SK-N-MC (cell line): ENCODE measurements around the gene NT5DC4.

Source experiments
- DNase-seq: peaks from one replicate; pipeline ENCODE4 v3.0.0-alpha.2; 2011; ENCODE audit warnings: low read depth, low spot score
- H3K27ac ChIP-seq: fragments of 200-600 bp; sonication (generic); 2 replicates; pipeline ENCODE4 v1.5.1; 2016; ENCODE audit warnings: mixed run types
- H3K36me3 ChIP-seq: fragments of 200-600 bp; sonication (generic); 2 replicates; pipeline ENCODE4 v1.6.1; 2017; ENCODE audit warnings: antibody characterized with exemption, low read length, mixed read lengths; ENCODE audit not compliant: insufficient read depth
- H3K4me3 ChIP-seq: fragments of 200-600 bp; sonication (generic); 2 replicates; pipeline ENCODE4 v1.5.1; 2016
- H3K9ac ChIP-seq: fragments of 200-600 bp; sonication (generic); 2 replicates; pipeline ENCODE4 v1.8.0; 2017; ENCODE audit warnings: mixed run types, mixed read lengths; ENCODE audit not compliant: insufficient read length
- H3K9me3 ChIP-seq: fragments of 200-600 bp; sonication (generic); 2 replicates; pipeline ENCODE4 v1.6.1; 2017; ENCODE audit warnings: low read depth, mild to moderate bottlenecking, antibody characterized with exemption, low read length, moderate library complexity, mixed read lengths
- EZH2 ChIP-seq: fragments of 200-600 bp; sonication (generic); IDR thresholded peaks from one replicate; pipeline ENCODE4 v1.6.1; 2017; ENCODE audit warnings: antibody characterized with exemption
- FOXP2 ChIP-seq: optimal IDR thresholded peaks from 2 replicates; pipeline ENCODE3; 2011; ENCODE audit warnings: mild to moderate bottlenecking, moderate library complexity; ENCODE audit not compliant: insufficient read depth; ENCODE audit errors: extremely low read length, control extremely low read depth
- POLR2AphosphoS5 ChIP-seq: IDR thresholded peaks from 2 replicates; pipeline ENCODE4 v1.6.1; 2012; ENCODE audit warnings: mild to moderate bottlenecking, low read depth, low read length, borderline replicate concordance

The NT5DC4 gene

DNA sequence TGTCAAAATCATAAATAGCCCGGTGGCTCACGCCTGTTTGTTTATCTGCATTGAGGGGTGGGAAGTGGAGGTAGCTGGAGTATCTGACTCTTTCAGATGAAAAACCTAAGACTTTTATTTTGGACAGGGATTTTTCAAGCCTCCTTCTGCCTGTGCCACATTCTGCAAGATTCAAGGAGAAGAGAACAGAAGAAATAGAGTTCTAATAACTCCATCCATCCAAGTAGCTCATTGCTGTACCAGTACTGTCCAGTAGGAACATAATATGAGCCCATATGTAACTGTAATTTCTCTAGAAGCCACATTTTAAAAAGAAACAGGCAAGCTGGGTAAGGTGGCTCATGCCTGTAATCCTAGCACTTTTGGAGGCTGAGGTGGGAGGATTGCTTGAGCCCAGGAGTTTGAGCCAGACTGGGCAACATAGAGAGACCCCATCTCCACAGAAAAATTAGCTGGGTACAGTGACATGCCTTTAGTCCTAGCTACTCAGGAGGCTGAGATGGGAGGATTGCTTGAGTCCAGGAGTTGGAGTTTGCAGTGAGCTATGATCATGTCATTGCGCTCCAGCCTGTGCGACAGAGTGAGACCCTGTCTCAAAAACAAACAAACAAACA, 35.4 kb upstream of the NT5DC4 start:
- H3K36me3 ChIP-seq, result no peaks in the 10 kb centered on the region
- no peaks in the 10 kb centered on the region for H3K9me3 ChIP-seq
- no peak for DNase-seq
- H3K27ac ChIP-seq, result no peak overlapping the region
- TF ChIP-seq FOXP2, result no peak
- no peak for TF ChIP-seq POLR2AphosphoS5
- TF ChIP-seq EZH2, result no peak
- H3K4me3 ChIP-seq, result no peak overlapping the region
- H3K9ac ChIP-seq, result no peak overlapping the region

DNA sequence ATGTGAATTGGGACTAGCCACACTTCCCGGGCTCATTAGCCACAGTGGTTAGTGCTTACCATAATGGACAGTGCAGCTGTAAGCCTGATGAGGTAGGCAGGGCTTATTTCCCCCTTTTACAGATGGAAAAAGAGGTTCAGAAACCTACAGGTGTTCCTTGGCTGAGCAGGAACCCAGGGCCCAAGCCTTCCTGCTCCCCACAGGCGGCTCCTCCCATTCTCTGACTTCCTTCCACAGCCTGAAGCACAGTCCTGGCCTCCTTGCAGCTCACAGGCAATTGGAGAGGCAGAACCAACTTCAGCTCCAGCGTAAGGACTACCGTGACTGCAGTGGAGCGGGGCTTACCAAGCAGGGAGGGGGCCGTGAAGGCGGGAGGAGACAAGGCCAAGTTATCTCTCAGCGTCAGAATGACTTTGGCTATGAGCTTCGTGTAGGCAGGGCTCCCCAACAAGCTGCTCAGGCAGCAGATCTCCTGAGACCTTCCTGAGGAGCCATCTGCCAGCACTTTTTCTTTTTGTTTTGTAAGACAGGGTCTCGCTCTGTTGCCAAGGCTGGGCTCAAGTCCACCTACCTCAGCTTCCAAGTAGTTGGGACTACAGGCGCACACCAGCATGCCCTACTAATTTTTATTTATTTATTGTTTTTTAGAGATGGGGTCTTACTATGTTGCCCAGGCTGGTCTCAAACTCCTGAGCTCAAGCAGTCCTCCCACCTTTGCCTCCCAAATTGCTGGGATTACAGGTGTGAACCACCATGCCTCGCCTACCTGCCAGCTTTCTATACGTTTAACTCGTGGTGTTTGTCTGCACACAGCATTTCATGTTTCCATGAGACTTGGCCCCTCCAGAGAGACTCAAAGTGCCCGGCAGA, 34.2 kb upstream of the NT5DC4 start:
- H3K36me3 ChIP-seq, result no peaks in the 10 kb centered on the region
- TF ChIP-seq FOXP2 (no peak), POLR2AphosphoS5 (no peak), EZH2 (no peak)
- no peak for DNase-seq
- H3K27ac ChIP-seq, result no peak overlapping the region
- H3K4me3 ChIP-seq, result no peak overlapping the region
- no peaks in the 10 kb centered on the region for H3K9me3 ChIP-seq
- no peak overlapping the region for H3K9ac ChIP-seq

DNA sequence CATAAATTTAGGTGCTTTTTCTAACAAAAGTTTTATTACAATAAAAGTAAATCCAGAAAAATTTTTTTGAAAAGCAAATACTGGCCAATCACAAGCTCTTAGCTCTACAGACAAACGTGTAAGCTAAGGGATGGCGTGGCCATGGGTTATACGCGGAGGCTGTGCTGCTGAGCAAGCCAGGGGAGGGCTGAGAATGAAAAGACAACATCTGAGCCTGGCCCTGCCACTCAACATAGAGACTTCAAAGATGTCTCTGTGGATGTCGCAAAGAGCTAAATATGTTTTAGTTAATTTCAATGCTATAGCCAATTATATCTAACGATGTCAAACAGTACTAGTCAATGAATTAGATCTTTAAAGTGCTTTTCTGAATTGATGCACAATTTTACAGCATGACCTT, 33.3 kb upstream of the NT5DC4 start:
- Histone ChIP-seq H3K4me3 (no peak overlapping the region), H3K9me3 (no peaks in the 10 kb centered on the region), H3K9ac (no peak overlapping the region), H3K36me3 (no peaks in the 10 kb centered on the region), H3K27ac (no peak overlapping the region)
- no peak for DNase-seq
- no peak for TF ChIP-seq EZH2
- no peak for TF ChIP-seq FOXP2
- TF ChIP-seq POLR2AphosphoS5, result no peak

DNA sequence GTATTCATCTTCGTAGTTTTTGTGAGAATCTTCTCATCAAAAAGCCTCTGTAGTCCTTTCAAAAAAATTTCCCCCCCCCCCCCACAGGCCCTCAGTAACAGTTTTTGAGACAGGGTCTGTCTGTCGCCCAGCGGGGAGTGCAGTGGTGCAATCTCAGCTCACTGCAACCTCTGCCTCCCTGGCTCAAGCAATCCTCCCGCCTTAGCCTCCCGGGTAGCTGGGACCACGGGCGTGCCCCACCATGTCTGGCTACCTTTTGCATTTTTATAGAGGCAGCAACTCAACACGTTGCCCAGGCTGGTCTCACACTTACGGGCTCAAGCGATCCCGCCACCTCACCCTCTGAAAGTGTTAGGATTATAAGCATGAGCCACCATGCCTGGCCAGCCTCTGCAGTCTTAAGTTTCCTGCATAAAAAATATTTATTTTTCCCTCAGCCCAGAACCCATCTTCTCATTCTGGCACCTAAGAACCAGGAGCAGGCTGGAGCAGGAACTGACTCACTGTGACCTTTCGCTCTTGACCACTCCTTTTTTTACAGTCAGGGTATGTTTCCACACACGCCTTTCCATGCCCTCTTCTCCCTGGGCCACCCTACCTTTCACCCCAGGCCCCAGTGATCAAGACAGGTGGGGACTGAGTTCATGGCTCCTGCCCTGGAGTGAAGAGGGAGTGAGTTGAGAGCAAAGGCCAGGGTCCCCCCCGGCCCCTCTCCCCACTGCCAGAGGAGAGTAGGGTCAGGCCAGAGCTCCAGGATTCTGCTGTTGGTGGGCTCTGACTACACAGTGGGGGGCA, 32.5 kb upstream of the NT5DC4 start:
- H3K9me3 ChIP-seq, result no peaks in the 10 kb centered on the region
- no peaks in the 10 kb centered on the region for H3K36me3 ChIP-seq
- DNase-seq, result no peak
- H3K27ac ChIP-seq, result no peak overlapping the region
- H3K9ac ChIP-seq, result no peak overlapping the region
- H3K4me3 ChIP-seq, result no peak overlapping the region
- TF ChIP-seq FOXP2 (no peak), EZH2 (no peak), POLR2AphosphoS5 (no peak)

DNA sequence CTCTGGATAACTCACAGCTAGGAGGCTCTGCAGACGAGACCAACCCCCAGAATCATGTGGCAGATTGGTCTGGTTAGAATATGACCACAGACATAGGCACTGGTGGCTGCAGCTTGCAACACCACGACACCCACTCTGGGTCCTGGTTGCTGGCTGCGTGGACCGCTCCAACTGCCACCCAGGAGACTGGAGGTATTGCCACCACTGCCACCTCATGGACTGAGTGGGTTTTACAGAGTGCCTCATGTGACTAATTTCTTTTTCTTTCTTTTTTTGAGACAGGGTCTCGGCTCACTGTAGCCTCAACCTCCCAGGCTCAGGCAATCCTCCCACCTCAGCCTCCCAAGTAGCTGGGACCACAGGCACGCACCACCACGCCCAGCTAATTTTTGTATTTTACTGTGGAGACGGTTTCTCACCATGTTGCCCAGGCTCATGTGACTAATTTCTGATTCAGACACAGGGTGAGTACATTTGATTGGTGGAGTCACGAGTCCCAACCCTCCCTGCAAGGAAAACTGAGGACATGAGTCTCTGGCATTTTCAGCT, 29.9 kb upstream of the NT5DC4 start:
- Histone ChIP-seq H3K9ac (no peak overlapping the region), H3K27ac (no peak overlapping the region), H3K4me3 (no peak overlapping the region), H3K36me3 (no peaks in the 10 kb centered on the region), H3K9me3 (no peaks in the 10 kb centered on the region)
- no peak for DNase-seq
- no peak for TF ChIP-seq EZH2
- TF ChIP-seq POLR2AphosphoS5, result no peak
- TF ChIP-seq FOXP2, result no peak

DNA sequence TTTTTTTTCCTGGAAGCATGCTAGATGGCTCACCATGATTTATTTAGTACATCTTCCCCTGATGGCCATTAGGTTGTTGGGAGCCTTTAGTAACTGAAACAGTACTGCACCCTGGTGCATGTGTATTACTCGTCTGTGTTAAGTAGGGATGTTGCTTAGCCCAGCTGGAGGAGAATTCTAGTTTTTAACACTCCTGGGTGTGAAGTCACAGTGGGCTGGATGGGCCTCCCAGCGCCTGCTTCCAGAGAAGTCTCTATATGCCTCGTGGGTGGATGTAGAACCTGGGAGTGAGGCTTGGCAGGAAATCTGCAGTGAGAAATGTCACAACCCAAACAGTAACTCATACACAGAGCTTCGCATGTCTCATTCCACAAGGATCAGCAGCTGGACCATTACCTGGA, 28.9 kb upstream of the NT5DC4 start:
- Histone ChIP-seq H3K9me3 (no peaks in the 10 kb centered on the region), H3K9ac (no peak overlapping the region), H3K27ac (no peak overlapping the region), H3K36me3 (no peaks in the 10 kb centered on the region), H3K4me3 (no peak overlapping the region)
- no peak for DNase-seq
- TF ChIP-seq EZH2 (no peak), POLR2AphosphoS5 (no peak), FOXP2 (no peak)

DNA sequence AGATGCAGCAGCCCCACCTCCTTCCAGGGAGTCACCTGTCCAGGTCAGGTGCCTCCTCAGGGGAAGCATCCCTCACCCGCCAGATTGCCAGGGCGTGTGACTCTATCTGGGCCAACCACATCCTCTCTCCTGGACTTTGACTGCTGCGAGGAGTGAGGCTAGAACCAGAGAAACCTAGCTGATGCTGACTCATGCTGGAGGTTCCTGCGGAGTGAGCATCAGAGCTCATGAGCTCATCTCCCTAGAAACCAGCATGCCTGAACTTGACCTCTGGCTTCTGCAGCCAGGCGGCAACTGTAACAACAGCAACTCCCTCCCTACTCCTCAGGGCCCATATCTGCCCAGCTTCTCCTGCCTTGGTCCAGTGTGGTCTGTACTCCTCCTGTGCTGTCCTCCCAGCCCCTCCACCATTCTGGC, 28.3 kb upstream of the NT5DC4 start:
- no peak for DNase-seq
- no peaks in the 10 kb centered on the region for H3K9me3 ChIP-seq
- no peak for TF ChIP-seq EZH2
- no peak for TF ChIP-seq FOXP2
- no peak for TF ChIP-seq POLR2AphosphoS5
- H3K36me3 ChIP-seq, result no peaks in the 10 kb centered on the region
- no peak overlapping the region for H3K4me3 ChIP-seq
- no peak overlapping the region for H3K9ac ChIP-seq
- H3K27ac ChIP-seq, result no peak overlapping the region

DNA sequence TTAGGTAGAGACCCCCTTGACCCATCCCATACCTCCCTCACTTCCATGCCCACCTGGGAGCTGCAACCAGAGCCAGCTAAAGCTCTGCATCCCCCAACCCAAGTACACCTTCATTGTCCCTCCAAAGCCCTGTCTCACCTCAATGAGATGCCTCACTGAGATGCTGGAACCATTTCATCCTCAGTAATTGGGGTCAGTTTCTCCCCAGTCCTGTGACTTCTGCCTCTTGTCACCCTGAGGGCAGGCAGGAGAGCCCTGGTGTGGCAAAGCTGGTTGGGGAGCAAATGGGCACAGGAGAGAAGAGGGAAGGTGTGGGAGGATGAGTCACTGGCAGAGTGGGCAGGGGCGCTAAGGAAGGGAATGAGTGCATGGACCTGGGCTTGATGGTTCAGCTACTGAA, 27.9 kb upstream of the NT5DC4 start:
- Histone ChIP-seq H3K9me3 (no peaks in the 10 kb centered on the region), H3K36me3 (no peaks in the 10 kb centered on the region), H3K9ac (no peak overlapping the region), H3K4me3 (no peak overlapping the region), H3K27ac (no peak overlapping the region)
- DNase-seq, result no peak
- TF ChIP-seq FOXP2 (no peak), EZH2 (no peak)
